Subcutaneous abdominal adipose tissue (tissue), 5 donors: ENCODE measurements around the gene APPBP2.
A peak's percentile ranks its signal among the peaks of the same experiment; 100 is the strongest.

Experiments used
- H3K27ac ChIP-seq: one replicate; pipeline ENCODE4 v1.7.0; 2013; ENCODE audit warnings: low read depth, mild to moderate bottlenecking, inconsistent platforms, low read length, moderate library complexity
- H3K27me3 ChIP-seq, 5 donors: one replicate each; pipeline ENCODE4 v1.7.0; 2013; ENCODE audit warnings: low read length in 5 of 5, inconsistent platforms in 1 of 5; ENCODE audit not compliant: control insufficient read depth in 5 of 5, insufficient read depth in 4 of 5
- H3K36me3 ChIP-seq, 5 donors: one replicate each; pipeline ENCODE4 v1.7.0; 2013; ENCODE audit warnings: low read length in 5 of 5; ENCODE audit not compliant: control insufficient read depth in 5 of 5, insufficient read depth in 5 of 5
- H3K4me1 ChIP-seq, 5 donors: one replicate each; pipeline ENCODE4 v1.7.0; 2013; ENCODE audit warnings: low read length in 5 of 5, mild to moderate bottlenecking in 3 of 5, moderate library complexity in 1 of 5; ENCODE audit not compliant: control insufficient read depth in 5 of 5, insufficient read depth in 5 of 5
- H3K4me3 ChIP-seq, 5 donors: one replicate each; pipeline ENCODE4 v1.7.0; 2013; ENCODE audit warnings: low read length in 5 of 5, low read depth in 1 of 5
- H3K9ac ChIP-seq, 5 donors: one replicate each; pipeline ENCODE4 v1.7.0; 2013; ENCODE audit warnings: low read length in 5 of 5, mild to moderate bottlenecking in 4 of 5, moderate library complexity in 3 of 5
- H3K9me3 ChIP-seq, 5 donors: one replicate each; pipeline ENCODE4 v1.7.0; 2013; ENCODE audit warnings: low read length in 5 of 5; ENCODE audit not compliant: control insufficient read depth in 5 of 5
- donor health status: healthy.
- donor health status: healthy.
- donor health status: healthy.
- donor health status: healthy.
- donor health status: healthy.

The APPBP2 gene, protein sequence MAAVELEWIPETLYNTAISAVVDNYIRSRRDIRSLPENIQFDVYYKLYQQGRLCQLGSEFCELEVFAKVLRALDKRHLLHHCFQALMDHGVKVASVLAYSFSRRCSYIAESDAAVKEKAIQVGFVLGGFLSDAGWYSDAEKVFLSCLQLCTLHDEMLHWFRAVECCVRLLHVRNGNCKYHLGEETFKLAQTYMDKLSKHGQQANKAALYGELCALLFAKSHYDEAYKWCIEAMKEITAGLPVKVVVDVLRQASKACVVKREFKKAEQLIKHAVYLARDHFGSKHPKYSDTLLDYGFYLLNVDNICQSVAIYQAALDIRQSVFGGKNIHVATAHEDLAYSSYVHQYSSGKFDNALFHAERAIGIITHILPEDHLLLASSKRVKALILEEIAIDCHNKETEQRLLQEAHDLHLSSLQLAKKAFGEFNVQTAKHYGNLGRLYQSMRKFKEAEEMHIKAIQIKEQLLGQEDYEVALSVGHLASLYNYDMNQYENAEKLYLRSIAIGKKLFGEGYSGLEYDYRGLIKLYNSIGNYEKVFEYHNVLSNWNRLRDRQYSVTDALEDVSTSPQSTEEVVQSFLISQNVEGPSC

DNA sequence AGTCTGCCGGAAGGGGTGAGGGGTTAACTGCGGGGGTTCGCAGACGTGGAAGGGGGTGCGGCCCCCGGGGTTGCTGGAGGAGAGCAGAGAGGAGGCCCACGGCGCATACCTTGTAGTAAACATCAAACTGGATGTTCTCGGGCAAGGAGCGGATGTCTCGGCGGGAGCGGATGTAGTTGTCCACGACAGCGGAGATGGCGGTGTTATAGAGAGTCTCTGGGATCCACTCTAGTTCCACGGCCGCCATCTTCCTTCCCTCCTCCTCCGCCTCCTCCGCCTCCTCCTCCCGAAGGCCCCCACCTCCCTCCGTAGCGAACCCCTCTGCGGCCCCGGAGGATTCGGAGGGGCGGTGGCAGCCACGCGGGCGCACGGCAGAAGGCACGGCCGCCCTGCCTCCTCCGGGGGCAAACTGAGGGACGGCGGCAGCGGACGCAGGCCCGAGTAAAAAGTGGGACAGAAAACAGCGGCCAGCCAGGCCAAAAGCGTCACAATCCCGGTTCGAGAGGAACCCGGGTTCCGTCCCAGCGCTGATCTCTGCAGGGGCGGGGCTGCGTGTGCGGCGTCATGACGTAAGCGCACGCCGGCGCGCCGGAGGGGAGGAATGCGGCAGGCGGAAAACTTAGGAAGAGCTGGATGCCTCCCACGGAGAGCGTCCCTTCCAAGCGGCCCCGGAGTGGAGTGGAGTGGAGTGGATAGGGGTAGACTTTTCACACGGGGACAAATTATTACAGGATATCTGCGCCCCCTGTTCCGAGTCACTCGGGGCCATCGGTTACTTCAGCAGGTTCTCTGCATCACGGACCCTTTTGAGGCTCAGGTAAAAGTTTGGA is at the start of gene APPBP2:
Gene APPBP2 (minus strand): TSS at position 558 of the 830 bp plus-strand sequence. CDS start 311 bp downstream, at position 247.
- no peaks in the 10 kb centered on the region for H3K9me3 ChIP-seq
- peak within 1 kb of the TSS; percentile 91 to 100 (median 100) for H3K4me3 ChIP-seq
- peaks cover 0 to 48% (median 45%) of the 10 kb centered on the region in 5 donors for H3K4me1 ChIP-seq
- no peaks in the 10 kb centered on the region for H3K27me3 ChIP-seq
- H3K27ac ChIP-seq: peak within 1 kb of the TSS; percentile 96
- peak within 1 kb of the TSS; percentile 81 to 98 (median 96) for H3K9ac ChIP-seq
- peaks cover 0 to 3% (median 0%) of the 10 kb centered on the region in 5 donors for H3K36me3 ChIP-seq

DNA sequence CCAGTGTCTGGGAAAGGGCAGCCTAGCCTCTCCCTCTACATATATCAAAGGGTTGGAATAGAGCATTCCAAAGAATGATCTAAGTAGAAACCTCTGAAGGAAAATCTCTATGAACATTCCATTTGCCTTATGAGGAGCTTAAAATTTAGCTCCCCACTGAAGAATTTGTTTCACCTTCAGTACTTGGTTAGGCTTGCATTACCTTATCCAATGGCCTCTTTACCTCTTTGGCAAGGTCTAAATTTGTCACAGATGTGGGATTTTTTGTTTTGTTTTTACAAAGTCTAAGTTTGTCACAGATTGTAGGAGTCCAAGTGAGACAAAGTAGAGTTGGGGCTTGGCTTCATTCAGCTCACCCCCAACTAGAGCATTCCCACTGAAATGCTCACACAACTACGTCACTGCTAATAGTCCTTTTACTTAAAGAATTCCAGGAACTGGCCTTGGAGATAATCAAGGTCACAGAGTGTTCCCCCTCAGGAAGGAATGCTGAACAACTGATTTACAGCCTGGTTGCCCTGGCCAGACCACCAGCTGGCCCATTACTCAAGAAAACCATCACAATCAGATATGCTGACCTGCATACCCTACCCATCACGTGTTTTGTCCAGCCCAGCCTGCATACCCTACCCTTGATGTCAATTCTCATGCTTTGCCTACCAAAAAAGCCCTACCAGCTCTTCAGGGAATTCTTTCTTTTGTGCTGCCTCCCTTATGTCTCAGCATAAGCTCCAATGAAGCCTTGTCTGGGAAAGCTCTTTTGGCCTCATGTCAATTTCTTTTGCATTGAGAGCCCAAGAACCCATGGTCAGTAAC is 47.4 kb upstream of the APPBP2 start:
- H3K27ac ChIP-seq: peak overlapping the region; percentile 49
- no peaks in the 10 kb centered on the region for H3K36me3 ChIP-seq
- no peaks in the 10 kb centered on the region for H3K27me3 ChIP-seq
- no peak overlapping the region for H3K4me3 ChIP-seq
- H3K4me1 ChIP-seq: peaks cover 2 to 46% (median 37%) of the 10 kb centered on the region in 5 donors
- H3K9me3 ChIP-seq: no peaks in the 10 kb centered on the region
- H3K9ac ChIP-seq: peak overlapping the region in 1 of 5 donors; percentile 56

DNA sequence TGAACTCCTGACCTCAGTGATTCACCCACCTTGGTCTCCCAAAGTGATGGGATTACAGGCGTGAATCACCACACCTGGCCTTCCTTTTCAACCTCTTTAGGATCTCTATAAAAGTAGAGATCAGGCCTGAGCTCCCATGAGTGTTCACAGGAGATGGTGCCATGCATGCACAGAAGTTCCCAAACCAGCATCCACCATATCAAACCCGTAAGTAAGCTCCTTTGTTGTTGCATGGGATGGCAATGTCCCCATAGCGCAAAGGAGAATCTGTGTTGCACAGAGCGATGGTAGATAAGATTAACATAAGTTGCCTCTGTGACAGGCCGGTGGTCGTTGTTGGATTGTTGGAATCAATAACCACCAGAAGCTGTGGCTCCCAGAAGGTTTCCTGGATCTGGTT is 39.2 kb upstream of the APPBP2 start:
- no peak overlapping the region for H3K27ac ChIP-seq
- H3K4me1 ChIP-seq: peaks cover 0 to 13% (median 11%) of the 10 kb centered on the region in 5 donors
- no peaks in the 10 kb centered on the region for H3K27me3 ChIP-seq
- no peak overlapping the region for H3K4me3 ChIP-seq
- no peak overlapping the region for H3K9ac ChIP-seq
- no peaks in the 10 kb centered on the region for H3K9me3 ChIP-seq
- no peaks in the 10 kb centered on the region for H3K36me3 ChIP-seq

DNA sequence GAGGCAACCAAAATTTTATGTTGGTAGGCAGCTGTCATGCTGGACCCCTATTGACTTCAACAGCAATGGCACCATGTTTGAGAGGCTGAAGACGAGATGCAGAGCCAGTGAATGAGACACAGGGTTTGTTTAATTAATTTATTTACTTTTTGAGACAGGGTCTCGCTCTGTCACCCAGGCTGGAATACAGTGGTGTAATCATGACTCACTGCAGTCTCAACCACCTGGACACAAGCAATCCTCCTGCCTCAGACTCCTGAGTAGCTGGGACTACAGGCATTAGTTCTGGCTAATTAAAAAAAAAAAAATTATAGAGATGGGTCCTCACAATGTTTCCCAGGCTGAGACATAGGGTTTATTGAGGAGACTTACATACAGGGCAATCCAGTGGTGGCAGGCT is 37.7 kb upstream of the APPBP2 start:
- H3K4me3 ChIP-seq: no peak overlapping the region
- H3K9me3 ChIP-seq: no peaks in the 10 kb centered on the region
- H3K4me1 ChIP-seq: peaks cover 0 to 9% (median 3%) of the 10 kb centered on the region in 5 donors
- no peak overlapping the region for H3K9ac ChIP-seq
- no peaks in the 10 kb centered on the region for H3K27me3 ChIP-seq
- no peak overlapping the region for H3K27ac ChIP-seq
- H3K36me3 ChIP-seq: no peaks in the 10 kb centered on the region

DNA sequence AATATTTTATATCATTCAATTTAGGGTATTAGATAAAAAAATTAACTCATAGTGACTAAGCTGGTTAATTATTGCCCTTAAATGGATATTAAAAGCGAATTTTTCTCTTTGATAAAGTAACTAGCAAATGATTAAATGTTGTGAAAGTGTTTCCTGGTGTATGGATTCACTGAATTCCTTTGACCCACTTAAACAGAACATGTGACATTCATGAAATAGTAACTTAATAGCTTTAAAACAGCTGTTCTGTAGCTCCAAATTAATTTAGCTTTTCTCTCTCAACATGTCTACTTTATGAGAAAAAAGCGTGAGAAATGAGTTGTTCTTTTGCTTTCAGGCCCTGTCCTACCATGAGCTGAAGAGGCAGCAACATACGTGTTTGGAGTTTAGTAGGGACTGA is 36.4 kb upstream of the APPBP2 start:
- Histone ChIP-seq H3K4me1 (peaks cover 0 to 9% (median 3%) of the 10 kb centered on the region in 5 donors), H3K27me3 (no peaks in the 10 kb centered on the region), H3K9me3 (no peaks in the 10 kb centered on the region), H3K36me3 (no peaks in the 10 kb centered on the region), H3K9ac (peak overlapping the region in 1 of 5 donors; percentile 41), H3K27ac (no peak overlapping the region), H3K4me3 (no peak overlapping the region)

DNA sequence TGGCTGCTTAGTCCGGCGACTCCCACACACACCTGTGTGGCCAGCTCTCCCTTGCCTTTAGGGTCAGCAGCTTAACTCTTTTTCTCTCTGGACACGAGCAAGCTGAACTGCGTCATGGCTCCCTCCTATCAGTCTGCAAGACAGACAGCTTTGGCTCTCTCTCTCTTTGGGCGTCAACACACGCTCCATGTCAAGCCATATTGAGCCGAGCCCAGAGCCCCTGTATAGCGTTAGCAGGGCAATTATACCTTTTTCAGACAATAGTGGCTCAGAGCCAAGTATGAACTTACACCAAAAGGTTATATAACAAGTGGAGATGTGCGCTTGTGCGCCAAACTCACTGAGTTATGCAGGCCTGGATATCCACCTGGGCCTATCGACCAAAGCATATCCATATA is 34.8 kb upstream of the APPBP2 start:
- Histone ChIP-seq H3K9ac (no peak overlapping the region), H3K27me3 (no peaks in the 10 kb centered on the region), H3K4me1 (peaks cover 0 to 9% (median 3%) of the 10 kb centered on the region in 5 donors), H3K4me3 (no peak overlapping the region), H3K27ac (no peak overlapping the region), H3K9me3 (no peaks in the 10 kb centered on the region), H3K36me3 (no peaks in the 10 kb centered on the region)

DNA sequence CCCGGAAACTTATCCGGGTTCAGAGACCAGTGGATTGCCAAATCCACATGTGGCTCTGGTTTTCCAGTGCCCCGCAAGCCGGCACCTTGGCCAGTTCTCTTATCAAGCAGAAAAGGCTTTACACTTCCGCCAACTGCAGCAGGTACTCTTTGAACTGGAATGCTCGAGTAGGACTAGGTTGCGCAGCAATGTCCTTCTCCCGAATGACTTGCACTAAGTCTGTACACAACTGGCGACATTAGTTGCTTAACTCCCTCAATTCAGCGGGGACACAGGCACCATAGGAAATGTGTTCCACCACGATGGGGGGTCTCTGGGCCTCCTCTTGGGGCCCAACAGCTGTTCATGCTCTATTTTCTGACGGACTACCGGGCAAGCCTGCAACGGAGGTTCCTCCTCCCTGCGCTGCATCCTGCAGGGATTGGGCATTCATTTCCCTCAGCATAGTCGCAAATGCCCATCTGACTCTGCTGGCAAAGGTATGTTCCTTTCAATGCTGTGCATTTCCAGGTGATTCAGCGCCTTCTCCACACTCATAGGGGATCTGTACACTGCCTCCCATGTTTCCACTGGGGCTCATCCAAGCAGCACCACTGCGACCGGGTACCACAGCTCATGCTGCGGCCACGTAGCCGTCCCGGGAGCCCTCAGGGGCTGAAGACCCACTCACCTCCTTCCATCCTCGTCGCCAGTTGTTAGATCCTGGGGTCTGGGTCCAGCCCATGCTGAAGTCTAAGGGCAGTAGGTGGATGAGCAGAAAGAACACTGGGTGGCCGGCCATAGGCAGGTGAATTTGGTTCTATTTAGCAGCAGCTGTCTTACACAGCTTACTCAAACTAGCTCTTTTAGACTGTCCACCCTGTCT is 34.2 kb upstream of the APPBP2 start:
- peaks cover 0 to 9% (median 3%) of the 10 kb centered on the region in 5 donors for H3K4me1 ChIP-seq
- no peak overlapping the region for H3K4me3 ChIP-seq
- no peaks in the 10 kb centered on the region for H3K9me3 ChIP-seq
- no peaks in the 10 kb centered on the region for H3K36me3 ChIP-seq
- H3K27ac ChIP-seq: no peak overlapping the region
- H3K9ac ChIP-seq: no peak overlapping the region
- H3K27me3 ChIP-seq: no peaks in the 10 kb centered on the region

DNA sequence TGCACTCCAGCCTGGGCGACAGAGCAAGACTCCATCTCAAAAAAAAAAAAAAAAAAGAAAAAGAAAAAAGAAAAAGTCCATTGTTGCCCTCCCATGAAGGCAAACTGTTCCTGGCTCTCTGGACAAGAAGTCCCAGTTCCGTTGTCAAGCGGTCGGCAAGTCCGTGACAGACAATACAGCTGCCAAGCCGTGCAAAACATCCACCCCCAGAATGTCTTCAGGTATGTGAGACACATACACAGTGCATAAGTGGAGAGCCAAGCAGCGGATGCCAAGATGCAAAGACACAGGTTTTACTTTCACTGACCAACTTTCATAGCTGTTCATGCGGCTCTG is 33.6 kb upstream of the APPBP2 start:
- no peak overlapping the region for H3K9ac ChIP-seq
- no peaks in the 10 kb centered on the region for H3K9me3 ChIP-seq
- peaks cover 0 to 9% (median 3%) of the 10 kb centered on the region in 5 donors for H3K4me1 ChIP-seq
- no peak overlapping the region for H3K27ac ChIP-seq
- no peaks in the 10 kb centered on the region for H3K27me3 ChIP-seq
- H3K4me3 ChIP-seq: no peak overlapping the region
- H3K36me3 ChIP-seq: no peaks in the 10 kb centered on the region

DNA sequence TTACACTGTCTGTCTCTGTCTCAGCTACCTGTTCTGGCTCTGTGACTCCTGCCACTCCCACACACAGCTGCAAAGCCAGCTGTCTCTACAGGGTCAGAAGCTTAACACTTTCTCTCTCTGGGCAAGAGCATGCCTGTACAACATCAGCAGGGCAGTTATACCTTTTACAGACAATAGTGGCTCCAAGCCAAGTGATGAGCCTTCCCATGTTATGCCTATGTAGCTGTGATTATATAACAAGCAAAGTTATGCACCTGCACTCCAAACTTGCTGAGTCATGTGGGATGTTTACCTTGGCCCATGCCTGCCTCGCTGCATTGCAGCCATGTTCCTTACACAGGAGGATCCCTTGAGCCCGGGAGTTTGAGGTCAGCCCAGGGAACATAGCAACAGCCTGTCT is 31.8 kb upstream of the APPBP2 start:
- H3K36me3 ChIP-seq: no peaks in the 10 kb centered on the region
- H3K27ac ChIP-seq: no peak overlapping the region
- no peaks in the 10 kb centered on the region for H3K27me3 ChIP-seq
- peaks cover 0 to 8% (median 3%) of the 10 kb centered on the region in 5 donors for H3K9me3 ChIP-seq
- H3K4me1 ChIP-seq: peaks cover 0 to 13% (median 3%) of the 10 kb centered on the region in 5 donors
- H3K9ac ChIP-seq: no peak overlapping the region
- no peak overlapping the region for H3K4me3 ChIP-seq
